GM12878 (cell line): Measurements from ENCODE around the gene HINFP. TPM values are rescaled to one million over a fixed set of nuclear protein-coding genes. Genes with fewer than 3 reads are reported as not detected.
A peak's percentile ranks its signal among the peaks of the same experiment; 100 is the strongest.

Experiments used
- ATAC-seq: fragments of 200-7000 bp; cut with Tn5 transposase; 3 replicates; pipeline ENCODE4 v1.9.1; 2020; ENCODE audit warnings: mild to moderate bottlenecking, moderate library complexity
- BruUV-seq: library from RNA; stranded (reverse); fragments of 400-500 nt; replicated peaks from 2 replicates; lab custom pipeline; 2021; lab: Mats Ljungman, UMichigan
- CTCF ChIA-PET: fragments of 300-600 bp; sonication (Branson Sonifier 250); formaldehyde crosslinking; extraction: SDS; loops from one replicate; lab custom pipeline; 2021; ENCODE audit warnings: inconsistent platforms; lab: Yijun Ruan, JAX
- POLR2A ChIA-PET: fragments of 350-600 bp; formaldehyde crosslinking; extraction: SDS; loops from one replicate; lab custom pipeline; 2021; ENCODE audit warnings: inconsistent platforms; lab: Charles Lee
- RAD21 ChIA-PET: fragments of 300-600 bp; sonication (Branson Sonifier 250); formaldehyde crosslinking; loops from one replicate; lab custom pipeline; 2023; ENCODE audit warnings: antibody characterized with exemption; ENCODE audit not compliant: unreplicated experiment; lab: Charles Lee
- SMC1A ChIA-PET: fragments of 300-600 bp; sonication (Branson Sonifier 250); formaldehyde crosslinking; loops from one replicate; lab custom pipeline; 2023; ENCODE audit not compliant: unreplicated experiment, uncharacterized antibody; lab: Charles Lee
- DNase-seq: peaks from one replicate; pipeline ENCODE4 v3.0.0-alpha.2; 2011; ENCODE audit warnings: low read depth, low spot score
- FAIRE-seq: peaks from 3 replicates; lab custom pipeline; 2011; peaks lifted over from hg19 to GRCh38; lab: Jason Lieb, UNC
- H2AFZ ChIP-seq: 2 replicates; pipeline ENCODE4 v1.6.0; 2011; ENCODE audit warnings: low read depth, low read length, control low read depth; ENCODE audit not compliant: control insufficient read depth
- H3K27ac ChIP-seq: 2 replicates; pipeline ENCODE4 v1.5.1; 2011; ENCODE audit warnings: control low read depth; ENCODE audit not compliant: control insufficient read depth, insufficient read depth
- H3K27me3 ChIP-seq, 2 experiments: replicated peaks in 1 of 2; 2 replicates each; pipeline versions ENCODE4 v1.6.0 to v1.6.1; 2011; ENCODE audit warnings: low read length in 1 of 2; ENCODE audit not compliant: control insufficient read depth in 2 of 2, insufficient read depth in 2 of 2
- H3K36me3 ChIP-seq, 2 experiments: 2 replicates each; pipeline ENCODE4 v1.5.1; 2011; ENCODE audit warnings: low read length in 1 of 2; ENCODE audit not compliant: control insufficient read depth in 2 of 2, insufficient read depth in 2 of 2
- H3K4me1 ChIP-seq: 2 replicates; pipeline ENCODE4 v1.6.1; 2011; ENCODE audit warnings: mild to moderate bottlenecking, low read length, moderate library complexity, mixed read lengths; ENCODE audit not compliant: control insufficient read depth, insufficient read depth
- H3K4me2 ChIP-seq: 2 replicates; pipeline ENCODE4 v1.6.0; 2011; ENCODE audit warnings: control low read depth; ENCODE audit not compliant: control insufficient read depth, insufficient read depth
- H3K4me3 ChIP-seq: fragments of 200-600 bp; sonication (generic); 2 replicates; pipeline ENCODE4 v1.5.1; 2016
- H3K79me2 ChIP-seq: 2 replicates; pipeline ENCODE4 v1.6.0; 2011; ENCODE audit warnings: low read length; ENCODE audit not compliant: control insufficient read depth, insufficient read depth
- H3K9ac ChIP-seq: 2 replicates; pipeline ENCODE4 v1.8.0; 2011; ENCODE audit warnings: low read length, control low read depth, mixed read lengths; ENCODE audit not compliant: control insufficient read depth, insufficient read depth
- H3K9me3 ChIP-seq: replicated peaks from 3 replicates; pipeline ENCODE4 v1.5.1; 2011; ENCODE audit warnings: mild to moderate bottlenecking, low read length; ENCODE audit not compliant: control insufficient read depth, insufficient read depth
- H4K20me1 ChIP-seq: 2 replicates; pipeline ENCODE4 v1.6.0; 2011; ENCODE audit not compliant: control insufficient read depth, insufficient read depth
- ASH2L ChIP-seq: fragments of 300-600, 200-600 bp; sonication (generic); IDR thresholded peaks from 2 replicates; pipeline ENCODE4 v1.6.1; 2017; ENCODE audit warnings: low read depth, mild to moderate bottlenecking, borderline replicate concordance
- ATF7 ChIP-seq: fragments of 450-650 bp; IDR thresholded peaks from 2 replicates; pipeline ENCODE4 v1.6.1; 2016; ENCODE audit warnings: low read depth, mild to moderate bottlenecking
- BCL11A ChIP-seq: IDR thresholded peaks from 2 replicates; pipeline ENCODE4 v1.6.1; 2011; ENCODE audit warnings: low read depth, low read length
- EP300 ChIP-seq, 2 experiments: fragments of 150-350 bp in 1 of 2; IDR thresholded peaks; 2 replicates each; pipeline ENCODE4 v1.6.1; 2011 to 2012; ENCODE audit warnings: low read depth in 2 of 2, low read length in 2 of 2, borderline replicate concordance in 1 of 2, improper control_type of control experiment in 1 of 2, inconsistent platforms in 1 of 2; ENCODE audit not compliant: control insufficient read depth in 1 of 2
- IKZF1 ChIP-seq: fragments of 450-650 bp; conservative IDR thresholded peaks from 2 replicates; pipeline ENCODE4 v1.6.1; 2017; ENCODE audit warnings: antibody characterized with exemption, mild to moderate bottlenecking
- IKZF2 ChIP-seq, 2 experiments: fragments of 450-650 bp; IDR thresholded peaks; 2 replicates each; pipeline ENCODE4 v1.6.1; 2017; ENCODE audit warnings: mild to moderate bottlenecking in 2 of 2, moderate library complexity in 2 of 2
- MEF2A ChIP-seq: IDR thresholded peaks from 2 replicates; pipeline ENCODE4 v1.6.1; 2011; ENCODE audit warnings: low read depth, mild to moderate bottlenecking, low read length, moderate library complexity; ENCODE audit not compliant: insufficient read depth
- MTA3 ChIP-seq: IDR thresholded peaks from 2 replicates; pipeline ENCODE4 v1.6.1; 2012; ENCODE audit warnings: low read length, inconsistent platforms, borderline replicate concordance
- PAX5 ChIP-seq: IDR thresholded peaks from 2 replicates; pipeline ENCODE4 v1.6.1; 2011; ENCODE audit warnings: low read depth, low read length, borderline replicate concordance
- RAD21 ChIP-seq: IDR thresholded peaks from 2 replicates; pipeline ENCODE4 v1.6.1; 2011; ENCODE audit warnings: mild to moderate bottlenecking, low read depth, low read length, moderate library complexity; ENCODE audit not compliant: insufficient read depth
- RCOR1 ChIP-seq: conservative IDR thresholded peaks from 2 replicates; pipeline ENCODE4 v1.6.1; 2012; ENCODE audit warnings: low read depth, low read length, improper control_type of control experiment
- SMC3 ChIP-seq: IDR thresholded peaks from 2 replicates; pipeline ENCODE4 v1.6.1; 2011; ENCODE audit warnings: low read length, improper control_type of control experiment, borderline replicate concordance
- TCF3 ChIP-seq: IDR thresholded peaks from 2 replicates; pipeline ENCODE4 v1.6.1; 2012; ENCODE audit warnings: low read depth, mild to moderate bottlenecking, low read length, borderline replicate concordance; ENCODE audit not compliant: insufficient read depth
- USF1 ChIP-seq: IDR thresholded peaks from 2 replicates; pipeline ENCODE4 v1.6.1; 2011; ENCODE audit warnings: borderline replicate concordance, low read depth, mild to moderate bottlenecking, moderate library complexity, mixed read lengths, low read length; ENCODE audit not compliant: insufficient read depth; ENCODE audit errors: extremely low read length
- WRNIP1 ChIP-seq: IDR thresholded peaks from 2 replicates; pipeline ENCODE4 v1.6.1; 2011; ENCODE audit warnings: low read depth, low read length, improper control_type of control experiment, borderline replicate concordance
- ZBED1 ChIP-seq: IDR thresholded peaks from 2 replicates; pipeline ENCODE4 v1.6.1; 2016; ENCODE audit warnings: borderline replicate concordance
- ZNF274 ChIP-seq: IDR thresholded peaks from one replicate; pipeline ENCODE4 v1.8.0; 2011; ENCODE audit not compliant: insufficient read length, insufficient read depth
- WGBS: methylation state at CpG from one replicate; pipeline ENCODE4 v1.1.6; 2016; ENCODE audit warnings: low lambda C conversion rate; ENCODE audit not compliant: insufficient replicate concordance, insufficient coverage; ENCODE audit errors: missing lambda C conversion rate; 5-methylcytosine and 5-hydroxymethylcytosine counted together
- in situ Hi-C: fragments of 300-500 bp; cut with MboI; formaldehyde crosslinking; loops from 9 replicates; pipeline ENCODE4 v1.14.3; 2018; ENCODE audit warnings: mixed read lengths
- intact Hi-C: fragments of 100-400 bp; cut with micrococcal nuclease; formaldehyde crosslinking; loops from one replicate; pipeline ENCODE4 v1.14.2; 2022; ENCODE audit not compliant: unreplicated experiment
- polyA plus RNA-seq, 11 experiments: library from polyadenylated mRNA; depleted of rRNA in 4 of 11; unstranded in 6 of 11; stranded (reverse) in 5 of 11; fragments of >200 nt; fragmentation: Nextera tagmentation in 4 of 11; fragmentation: Illumina TruSeq in 1 of 11; extraction: Ambion mirVana in 4 of 11; extraction: Trizol in 1 of 11; gene quantifications; 1 replicate in 1 of 11; 2 replicates in 10 of 11; pipeline versions ENCODE4 v1.2.1 to v1.2.3, GENCODE V29; 2011 to 2016; ENCODE audit warnings: inconsistent platforms in 2 of 11, missing spikeins in 2 of 11, low read depth in 1 of 11
- total RNA-seq, 4 experiments: library from RNA; depleted of rRNA in 3 of 4; stranded (reverse); fragments of >200 nt in 3 of 4; fragmentation: Illumina TruSeq in 1 of 4; extraction: Trizol in 1 of 4; gene quantifications; 2 replicates each; pipeline versions ENCODE4 v1.2.1 to v1.2.3, GENCODE V29; 2013 to 2021

HINFP gene
- total and polyA plus RNA-seq, 10 of the 15 experiments (the other 5 are each of a cell fraction or from before 2014, with no cell fraction given), result 13.1 to 26.3 (median 18.6) TPM

GRCh38 chr11:119167933-119168332 is 46.6 kb downstream of the HINFP start:
- ChIA-PET RAD21 (no interaction called here), SMC1A (no interaction called here), CTCF (interaction anchor here (1.6 to 1.9 kb wide), 3 partner anchors 12 to 156 kb away, joined by 3 to 9 read pairs (median 6); no protein-coding TSS in a partner anchor), POLR2A (no interaction called here)
- no peak for ATAC-seq
- Histone ChIP-seq H3K4me3 (no peak overlapping the region), H4K20me1 (no peaks in the 10 kb centered on the region), H3K27me3 (no peaks in the 10 kb centered on the region), H3K4me1 (peaks cover 4% of the 10 kb centered on the region; the same call in 1 of the 2 replicates), H3K4me2 (no peak overlapping the region), H2AFZ (peak overlapping the region; percentile 55; the same call in 1 of the 2 replicates), H3K79me2 (peaks cover 2% of the 10 kb centered on the region; the same call in 1 of the 2 replicates), H3K36me3 (no peaks in the 10 kb centered on the region), H3K27ac (no peak overlapping the region), H3K9me3 (no peaks in the 10 kb centered on the region), H3K9ac (no peak overlapping the region)
- peak; percentile 7 for FAIRE-seq
- no TSS peak for BruUV-seq
- in situ Hi-C loops (no loop called here), intact Hi-C loops (loop anchor here (5.0 kb wide), 1 partner anchor 154 kb away; no protein-coding TSS in a partner anchor)
- TF ChIP-seq ASH2L (no peak), BCL11A (no peak), ZNF274 (no peak), PAX5 (no peak), MTA3 (no peak), IKZF2 (IDR thresholded peaks at IDR 0.05) (no peak), USF1 (no peak), ZBED1 (no peak), SMC3 (no peak), RAD21 (no peak), ATF7 (no peak), EP300 (IDR thresholded peaks at IDR 0.05; ENCODE audit: borderline replicate concordance in 1 of 2, control insufficient read depth in 1 of 2, low read depth in 2 of 2, low read length in 2 of 2) (no peak), WRNIP1 (no peak), TCF3 (no peak), MEF2A (no peak), RCOR1 (no peak), IKZF1 (no peak)
- no peak for DNase-seq
- 67% methylated on average over 6 of the region's 6 CpGs for WGBS
